A549 (cell line): ENCODE measurements around the gene HHATL. TPM values are rescaled to one million over a fixed set of nuclear protein-coding genes. Genes with fewer than 3 reads are reported as not detected.

Source experiments
- ATAC-seq, 2 experiments: fragments of 200-7000 bp in 1 of 2; fragments of >200 bp in 1 of 2; cut with Nextera tagmentation in 1 of 2; cut with Tn5 transposase in 1 of 2; 3 replicates each; pipeline versions ENCODE4 v1.8.0 to v1.9.1; 2018 to 2020; ENCODE audit warnings: mild to moderate bottlenecking in 1 of 2, moderate library complexity in 1 of 2
- CTCF ChIA-PET: fragments of 300-600 bp; sonication (Branson Sonifier 250); formaldehyde crosslinking; extraction: SDS; loops from one replicate; lab custom pipeline; 2021; ENCODE audit warnings: antibody characterized with exemption, inconsistent platforms; lab: Yijun Ruan, JAX
- POLR2A ChIA-PET: fragments of 350-600 bp; formaldehyde crosslinking; extraction: SDS; loops from one replicate; lab custom pipeline; 2021; ENCODE audit warnings: antibody characterized with exemption, inconsistent platforms; lab: Yijun Ruan, JAX
- DNase-seq, 2 experiments: peaks; one replicate each; pipeline versions ENCODE4 v3.0.0 to v3.0.0-alpha.2; 2011 to 2016; ENCODE audit warnings: low read depth in 1 of 2, low spot score in 1 of 2
- FAIRE-seq: peaks from 2 replicates; lab custom pipeline; 2011; peaks lifted over from hg19 to GRCh38; lab: Jason Lieb, UNC
- H3K27ac ChIP-seq, 2 experiments: fragments of >200 bp; sonication (Bioruptor Twin); formaldehyde crosslinking; 3 replicates each; pipeline ENCODE4 v1.5.1; 2016 to 2017
- H3K4me1 ChIP-seq: fragments of >200 bp; sonication (Bioruptor Twin); formaldehyde crosslinking; 3 replicates; pipeline ENCODE4 v1.6.1; 2016
- H3K4me2 ChIP-seq: fragments of >200 bp; sonication (Bioruptor Twin); formaldehyde crosslinking; 3 replicates; pipeline ENCODE4 v1.6.1; 2016
- H3K4me3 ChIP-seq: fragments of >200 bp; sonication (Bioruptor Twin); formaldehyde crosslinking; 3 replicates; pipeline ENCODE4 v1.5.1; 2016
- H3K9me3 ChIP-seq: fragments of >200 bp; sonication (Bioruptor Twin); formaldehyde crosslinking; 3 replicates; pipeline ENCODE4 v1.6.1; 2016
- CBX2 ChIP-seq: fragments of 200-600 bp; sonication (generic); IDR thresholded peaks from 2 replicates; pipeline ENCODE4 v1.6.1; 2016; ENCODE audit warnings: low read depth, mild to moderate bottlenecking, borderline replicate concordance
- CEBPB ChIP-seq, 2 experiments: fragments of >200 bp in 1 of 2; sonication (Bioruptor Twin) in 1 of 2; formaldehyde crosslinking in 1 of 2; IDR thresholded peaks; 2 replicates each; pipeline ENCODE4 v1.6.1; 2012 to 2016
- CHD2 ChIP-seq: fragments of 150-350 bp; IDR thresholded peaks from 2 replicates; pipeline ENCODE4 v1.6.1; 2014; ENCODE audit warnings: low read length; ENCODE audit not compliant: partially characterized antibody
- CHD4 ChIP-seq: fragments of 200-600 bp; sonication (generic); IDR thresholded peaks from 2 replicates; pipeline ENCODE4 v1.6.1; 2016; ENCODE audit warnings: antibody characterized with exemption, mild to moderate bottlenecking, borderline replicate concordance
- EHMT2 ChIP-seq: fragments of 200-600 bp; sonication (generic); IDR thresholded peaks from 2 replicates; pipeline ENCODE4 v1.6.1; 2016; ENCODE audit warnings: antibody characterized with exemption, low read depth, mild to moderate bottlenecking, moderate library complexity
- EP300 ChIP-seq, 2 experiments: fragments of >200 bp; sonication (Bioruptor Twin); formaldehyde crosslinking; IDR thresholded peaks; 2 replicates in 1 of 2; 3 replicates in 1 of 2; pipeline ENCODE4 v1.6.1; 2016 to 2017
- ESRRA ChIP-seq: fragments of 150-350 bp; IDR thresholded peaks from 2 replicates; pipeline ENCODE4 v1.6.1; 2014; ENCODE audit warnings: mild to moderate bottlenecking, low read length, borderline replicate concordance
- FOXS1 ChIP-seq: fragments of 250-450 bp; sonication (Bioruptor Pico); IDR thresholded peaks from 2 replicates; pipeline ENCODE4 v1.5.0; 2020; ENCODE audit warnings: mild to moderate bottlenecking, moderate library complexity
- HOXA7 ChIP-seq: fragments of 250-450 bp; sonication (Bioruptor Pico); IDR thresholded peaks from 2 replicates; pipeline ENCODE4 v1.5.0; 2020; ENCODE audit warnings: mild to moderate bottlenecking, moderate library complexity
- HOXB5 ChIP-seq: fragments of 250-450 bp; sonication (Bioruptor Pico); IDR thresholded peaks from 2 replicates; pipeline ENCODE4 v1.5.0; 2020; ENCODE audit warnings: mild to moderate bottlenecking, moderate library complexity
- JUN ChIP-seq, 2 experiments: fragments of >200 bp; sonication (Bioruptor Twin); formaldehyde crosslinking; IDR thresholded peaks; 2 replicates in 1 of 2; 3 replicates in 1 of 2; pipeline ENCODE4 v1.6.1; 2016 to 2017
- JUNB ChIP-seq: fragments of >200 bp; sonication (Bioruptor Twin); formaldehyde crosslinking; IDR thresholded peaks from 2 replicates; pipeline ENCODE4 v1.6.1; 2016
- KDM5A ChIP-seq: fragments of 200-600 bp; sonication (generic); IDR thresholded peaks from 2 replicates; pipeline ENCODE4 v1.6.1; 2016; ENCODE audit warnings: antibody characterized with exemption, mild to moderate bottlenecking
- MAFK ChIP-seq: fragments of 450-650 bp; IDR thresholded peaks from 2 replicates; pipeline ENCODE4 v1.6.1; 2014; ENCODE audit not compliant: partially characterized antibody
- NFE2L2 ChIP-seq: fragments of 150-350 bp; conservative IDR thresholded peaks from 2 replicates; pipeline ENCODE4 v1.6.1; 2014; ENCODE audit warnings: low read length
- NR3C1 ChIP-seq: fragments of >200 bp; sonication (Bioruptor Twin); formaldehyde crosslinking; IDR thresholded peaks from 3 replicates; pipeline ENCODE4 v1.6.1; 2017
- PHF8 ChIP-seq: fragments of 200-600 bp; sonication (generic); IDR thresholded peaks from 2 replicates; pipeline ENCODE4 v1.6.1; 2016; ENCODE audit warnings: low read depth, mild to moderate bottlenecking, antibody characterized with exemption, moderate library complexity, borderline replicate concordance
- POLR2A ChIP-seq: IDR thresholded peaks from 2 replicates; pipeline ENCODE4 v1.6.1; 2012; ENCODE audit warnings: mild to moderate bottlenecking, low read length
- RCOR1 ChIP-seq: fragments of 150-350 bp; IDR thresholded peaks from 2 replicates; pipeline ENCODE4 v1.6.1; 2014; ENCODE audit warnings: antibody characterized with exemption, low read length, low read depth
- RFX5 ChIP-seq: fragments of 450-650 bp; IDR thresholded peaks from 2 replicates; pipeline ENCODE4 v1.7.1; 2014; ENCODE audit warnings: antibody characterized with exemption, mild to moderate bottlenecking, moderate library complexity
- SREBF2 ChIP-seq: fragments of 450-650 bp; IDR thresholded peaks from 2 replicates; pipeline ENCODE4 v1.6.1; 2014; ENCODE audit warnings: mild to moderate bottlenecking, moderate library complexity
- TFCP2L1 ChIP-seq: fragments of 250-450 bp; sonication (Bioruptor Pico); IDR thresholded peaks from 2 replicates; pipeline ENCODE4 v1.5.0; 2021; ENCODE audit warnings: mild to moderate bottlenecking
- TP53 ChIP-seq: fragments of 250-450 bp; sonication (Bioruptor Pico); IDR thresholded peaks from 2 replicates; pipeline ENCODE4 v1.5.0; 2021; ENCODE audit warnings: mild to moderate bottlenecking, moderate library complexity
- ZC3H11A ChIP-seq: fragments of 450-650 bp; IDR thresholded peaks from 2 replicates; pipeline ENCODE4 v1.6.1; 2014; ENCODE audit warnings: antibody characterized with exemption, mild to moderate bottlenecking
- ZFP36 ChIP-seq: fragments of 450-650 bp; IDR thresholded peaks from 2 replicates; pipeline ENCODE4 v1.6.1; 2014; ENCODE audit warnings: borderline replicate concordance; ENCODE audit not compliant: partially characterized antibody
- ZNF302 ChIP-seq: fragments of 250-450 bp; sonication (Bioruptor Pico); IDR thresholded peaks from 2 replicates; pipeline ENCODE4 v1.9.0; 2021; ENCODE audit warnings: inconsistent platforms, mild to moderate bottlenecking, moderate library complexity
- ZSCAN20 ChIP-seq: fragments of 250-450 bp; sonication (Bioruptor Pico); IDR thresholded peaks from 2 replicates; pipeline ENCODE4 v1.8.0; 2022; ENCODE audit warnings: mild to moderate bottlenecking, moderate library complexity
- WGBS: methylation state at CpG from one replicate; pipeline ENCODE4 v1.1.6; 2017; ENCODE audit errors: missing lambda C conversion rate; 5-methylcytosine and 5-hydroxymethylcytosine counted together
- polyA plus RNA-seq, 4 experiments: library from polyadenylated mRNA; depleted of rRNA in 3 of 4; stranded (reverse); fragments of >200 nt; fragmentation: RNase III in 1 of 4; extraction: RNeasy Plus Mini Kit Qiagen cat#74134 plus additional on column Dnase treatment in 1 of 4; gene quantifications; 2 replicates in 3 of 4; 3 replicates in 1 of 4; pipeline ENCODE4 v1.2.3, GENCODE V29; 2011 to 2017
- TF ChIP-seq, protein P1 (sequence below): IDR thresholded peaks from 2 replicates; pipeline ENCODE4 v1.6.1; 2012
- TF ChIP-seq, protein P2 (sequence below): IDR thresholded peaks from 2 replicates; pipeline ENCODE4 v1.6.1; 2012; ENCODE audit warnings: low read depth, borderline replicate concordance
- TF ChIP-seq, protein P3 (sequence below): fragments of 200-600 bp; sonication (generic); IDR thresholded peaks from 2 replicates; pipeline ENCODE4 v1.6.1; 2016; ENCODE audit warnings: antibody characterized with exemption, mild to moderate bottlenecking, moderate library complexity
- TF ChIP-seq, protein P4 (sequence below): fragments of 150-350 bp; IDR thresholded peaks from 2 replicates; pipeline ENCODE4 v1.6.1; 2014; ENCODE audit warnings: low read depth, mild to moderate bottlenecking, low read length

Gene HHATL
- polyA plus RNA-seq, 2 of the 4 experiments (the other 2 are of a cell fraction) = not detected

DNA sequence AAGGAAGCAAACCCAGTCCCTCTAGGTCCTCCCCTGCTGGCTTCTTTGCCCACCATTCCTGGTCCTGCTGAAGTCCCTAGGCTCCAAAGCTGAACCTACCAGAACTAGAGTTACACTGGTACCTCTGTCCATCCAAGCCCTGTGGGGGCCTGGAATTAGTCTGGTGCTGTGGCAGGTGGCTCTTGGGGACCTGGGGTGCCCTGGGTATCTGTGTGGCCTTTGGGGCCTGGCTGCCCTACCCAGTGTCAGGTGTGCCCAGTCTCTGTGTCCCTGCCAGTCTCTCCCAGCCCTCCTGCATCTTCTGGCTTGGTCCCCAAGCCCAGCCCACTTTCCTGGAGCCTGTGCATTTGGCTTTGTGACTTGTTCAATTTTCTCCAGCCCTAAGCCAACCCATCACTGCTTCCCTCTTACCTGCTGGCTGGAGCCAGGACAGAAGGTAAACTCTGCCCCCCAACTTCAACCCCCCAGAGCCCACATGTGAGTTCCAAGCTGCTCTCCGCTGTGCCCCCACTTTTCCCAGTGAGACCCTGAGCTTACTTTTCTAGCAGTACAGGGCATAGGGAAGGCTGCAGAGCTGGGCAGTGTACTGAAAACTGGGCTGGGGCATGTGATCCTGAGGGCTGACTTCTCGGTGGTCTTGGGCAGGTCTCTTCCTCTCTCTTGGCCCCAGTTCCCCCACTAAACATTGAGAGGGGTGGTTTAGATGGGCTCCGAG, 28.3 kb upstream of the HHATL start:
- ChIA-PET CTCF (no interaction called here), POLR2A (no interaction called here)
- Histone ChIP-seq H3K27ac (no peak overlapping the region), H3K4me2 (no peak overlapping the region), H3K9me3 (no peaks in the 10 kb centered on the region), H3K4me3 (no peak overlapping the region), H3K4me1 (no peaks in the 10 kb centered on the region)
- 36% methylated on average over 3 of the region's 3 CpGs for WGBS
- ATAC-seq (no peak), DNase-seq (no peak), FAIRE-seq (no peak)
- TF ChIP-seq EHMT2 (no peak), POLR2A (no peak), CBX2 (no peak), TFCP2L1 (CRISPR knock-in tag) (no peak), NR3C1 (no peak), PHF8 (no peak), FOXS1 (CRISPR knock-in tag) (no peak), TP53 (CRISPR knock-in tag) (no peak), SREBF2 (no peak), RFX5 (no peak), JUNB (no peak), ZSCAN20 (CRISPR knock-in tag) (no peak), CHD4 (no peak), ZC3H11A (no peak), MAFK (no peak), JUN (IDR thresholded peaks at IDR 0.05) (no peak), RCOR1 (no peak), KDM5A (no peak)
- TF ChIP-seq, protein P1, sequence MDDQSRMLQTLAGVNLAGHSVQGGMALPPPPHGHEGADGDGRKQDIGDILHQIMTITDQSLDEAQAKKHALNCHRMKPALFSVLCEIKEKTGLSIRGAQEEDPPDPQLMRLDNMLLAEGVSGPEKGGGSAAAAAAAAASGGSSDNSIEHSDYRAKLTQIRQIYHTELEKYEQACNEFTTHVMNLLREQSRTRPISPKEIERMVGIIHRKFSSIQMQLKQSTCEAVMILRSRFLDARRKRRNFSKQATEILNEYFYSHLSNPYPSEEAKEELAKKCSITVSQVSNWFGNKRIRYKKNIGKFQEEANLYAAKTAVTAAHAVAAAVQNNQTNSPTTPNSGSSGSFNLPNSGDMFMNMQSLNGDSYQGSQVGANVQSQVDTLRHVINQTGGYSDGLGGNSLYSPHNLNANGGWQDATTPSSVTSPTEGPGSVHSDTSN = no peak
- TF ChIP-seq, protein P2, sequence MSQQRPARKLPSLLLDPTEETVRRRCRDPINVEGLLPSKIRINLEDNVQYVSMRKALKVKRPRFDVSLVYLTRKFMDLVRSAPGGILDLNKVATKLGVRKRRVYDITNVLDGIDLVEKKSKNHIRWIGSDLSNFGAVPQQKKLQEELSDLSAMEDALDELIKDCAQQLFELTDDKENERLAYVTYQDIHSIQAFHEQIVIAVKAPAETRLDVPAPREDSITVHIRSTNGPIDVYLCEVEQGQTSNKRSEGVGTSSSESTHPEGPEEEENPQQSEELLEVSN = no peak

DNA sequence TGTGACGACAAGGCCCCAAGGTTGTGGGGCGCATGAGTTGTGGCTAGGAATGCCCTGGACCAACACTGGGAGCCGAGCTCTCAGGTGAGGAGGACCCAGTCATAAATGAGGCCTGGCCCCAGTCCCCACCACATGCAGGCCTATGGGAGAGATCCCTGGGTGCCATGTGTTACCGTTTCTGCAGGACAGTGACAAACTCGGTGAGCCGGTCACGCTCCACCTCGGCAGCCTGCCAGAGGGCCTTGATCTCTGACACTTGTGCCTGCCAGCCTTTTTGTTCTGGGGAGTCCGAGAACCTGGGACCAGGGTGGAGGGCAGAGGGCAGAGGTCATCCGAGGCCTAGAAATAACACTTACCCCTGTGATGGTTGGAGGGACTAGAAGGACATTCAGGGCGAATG, 27.7 kb upstream of the HHATL start:
- H3K4me3 ChIP-seq = no peak overlapping the region
- POLR2A ChIA-PET = no interaction called here
- no peak for TF ChIP-seq RFX5
- TF ChIP-seq HOXA7 (CRISPR knock-in tag) = no peak
- TF ChIP-seq, protein P3, sequence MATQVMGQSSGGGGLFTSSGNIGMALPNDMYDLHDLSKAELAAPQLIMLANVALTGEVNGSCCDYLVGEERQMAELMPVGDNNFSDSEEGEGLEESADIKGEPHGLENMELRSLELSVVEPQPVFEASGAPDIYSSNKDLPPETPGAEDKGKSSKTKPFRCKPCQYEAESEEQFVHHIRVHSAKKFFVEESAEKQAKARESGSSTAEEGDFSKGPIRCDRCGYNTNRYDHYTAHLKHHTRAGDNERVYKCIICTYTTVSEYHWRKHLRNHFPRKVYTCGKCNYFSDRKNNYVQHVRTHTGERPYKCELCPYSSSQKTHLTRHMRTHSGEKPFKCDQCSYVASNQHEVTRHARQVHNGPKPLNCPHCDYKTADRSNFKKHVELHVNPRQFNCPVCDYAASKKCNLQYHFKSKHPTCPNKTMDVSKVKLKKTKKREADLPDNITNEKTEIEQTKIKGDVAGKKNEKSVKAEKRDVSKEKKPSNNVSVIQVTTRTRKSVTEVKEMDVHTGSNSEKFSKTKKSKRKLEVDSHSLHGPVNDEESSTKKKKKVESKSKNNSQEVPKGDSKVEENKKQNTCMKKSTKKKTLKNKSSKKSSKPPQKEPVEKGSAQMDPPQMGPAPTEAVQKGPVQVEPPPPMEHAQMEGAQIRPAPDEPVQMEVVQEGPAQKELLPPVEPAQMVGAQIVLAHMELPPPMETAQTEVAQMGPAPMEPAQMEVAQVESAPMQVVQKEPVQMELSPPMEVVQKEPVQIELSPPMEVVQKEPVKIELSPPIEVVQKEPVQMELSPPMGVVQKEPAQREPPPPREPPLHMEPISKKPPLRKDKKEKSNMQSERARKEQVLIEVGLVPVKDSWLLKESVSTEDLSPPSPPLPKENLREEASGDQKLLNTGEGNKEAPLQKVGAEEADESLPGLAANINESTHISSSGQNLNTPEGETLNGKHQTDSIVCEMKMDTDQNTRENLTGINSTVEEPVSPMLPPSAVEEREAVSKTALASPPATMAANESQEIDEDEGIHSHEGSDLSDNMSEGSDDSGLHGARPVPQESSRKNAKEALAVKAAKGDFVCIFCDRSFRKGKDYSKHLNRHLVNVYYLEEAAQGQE = no peak
- TF ChIP-seq CHD2 = no peak
- TF ChIP-seq JUNB = no peak
- TF ChIP-seq, protein P2 = no peak
- no peak for TF ChIP-seq NFE2L2
- TF ChIP-seq, protein P4, sequence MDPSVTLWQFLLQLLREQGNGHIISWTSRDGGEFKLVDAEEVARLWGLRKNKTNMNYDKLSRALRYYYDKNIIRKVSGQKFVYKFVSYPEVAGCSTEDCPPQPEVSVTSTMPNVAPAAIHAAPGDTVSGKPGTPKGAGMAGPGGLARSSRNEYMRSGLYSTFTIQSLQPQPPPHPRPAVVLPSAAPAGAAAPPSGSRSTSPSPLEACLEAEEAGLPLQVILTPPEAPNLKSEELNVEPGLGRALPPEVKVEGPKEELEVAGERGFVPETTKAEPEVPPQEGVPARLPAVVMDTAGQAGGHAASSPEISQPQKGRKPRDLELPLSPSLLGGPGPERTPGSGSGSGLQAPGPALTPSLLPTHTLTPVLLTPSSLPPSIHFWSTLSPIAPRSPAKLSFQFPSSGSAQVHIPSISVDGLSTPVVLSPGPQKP = no peak
- no peak for TF ChIP-seq CEBPB (IDR thresholded peaks at IDR 0.05)
- TF ChIP-seq ZFP36 = no peak
- TF ChIP-seq HOXB5 (CRISPR knock-in tag) = no peak
- TF ChIP-seq TFCP2L1 (CRISPR knock-in tag) = no peak
- TF ChIP-seq, protein P1 = no peak
- TF ChIP-seq ZC3H11A = no peak
- TF ChIP-seq ESRRA = no peak
- TF ChIP-seq ZNF302 (CRISPR knock-in tag) = no peak
- TF ChIP-seq EHMT2 = no peak
- no peak for TF ChIP-seq EP300 (IDR thresholded peaks at IDR 0.05)
- H3K4me2 ChIP-seq = no peak overlapping the region
- H3K4me1 ChIP-seq = no peaks in the 10 kb centered on the region
- DNase-seq = no peak
- CTCF ChIA-PET = no interaction called here
- no peaks in the 10 kb centered on the region for H3K9me3 ChIP-seq
- ATAC-seq = no peak
- H3K27ac ChIP-seq = no peak overlapping the region
- 48% methylated on average over 6 of the region's 11 CpGs for WGBS
- no peak for FAIRE-seq
